Measurements from ENCODE around the gene C10orf95. TPM values are rescaled to one million over a fixed set of nuclear protein-coding genes. Genes with fewer than 3 reads are reported as not detected.

The C10orf95 gene
- total RNA-seq, 1 donor: not detected

DNA sequence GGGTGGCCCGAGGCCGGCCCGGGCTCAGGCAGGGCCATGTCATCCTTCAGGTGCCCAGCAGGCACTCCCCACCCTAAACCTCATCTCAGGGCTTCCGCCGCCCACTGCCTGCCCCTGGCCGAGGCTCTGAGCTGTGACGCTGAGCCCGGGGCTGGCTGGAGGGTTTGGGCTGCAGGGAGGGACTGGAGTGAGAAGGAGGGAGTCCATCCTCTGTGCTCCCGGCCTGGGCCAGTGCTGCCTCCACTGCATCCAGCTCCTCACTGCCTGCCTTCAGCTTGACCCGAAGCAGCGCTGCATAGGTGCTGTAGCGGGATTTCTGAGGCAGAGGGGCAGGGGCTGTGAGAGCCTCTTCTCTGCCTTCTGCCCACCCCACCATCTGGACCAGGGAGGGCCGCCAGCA, 48.2 kb downstream of the C10orf95 start:
- H3K27ac ChIP-seq (ENCODE audit: low read depth, low read length): no peak overlapping the region
- H4K20me1 ChIP-seq (ENCODE audit: insufficient read depth, low read length): peaks cover 3% of the 10 kb centered on the region
- H3K27me3 ChIP-seq (ENCODE audit: insufficient read depth, low read length): peaks cover 9% of the 10 kb centered on the region
- H3K36me3 ChIP-seq (ENCODE audit: insufficient read depth, low read length): peaks cover 30% of the 10 kb centered on the region
- H3K4me1 ChIP-seq (ENCODE audit: insufficient read depth, low read length): peaks cover 5% of the 10 kb centered on the region
- no peak overlapping the region for H2AFZ ChIP-seq (ENCODE audit: low read length)
- no peak overlapping the region for H3K4me2 ChIP-seq (ENCODE audit: insufficient read depth, low read length)
- no peaks in the 10 kb centered on the region for H3K9me3 ChIP-seq (ENCODE audit: low read depth, low read length)
- TF ChIP-seq, protein P1, sequence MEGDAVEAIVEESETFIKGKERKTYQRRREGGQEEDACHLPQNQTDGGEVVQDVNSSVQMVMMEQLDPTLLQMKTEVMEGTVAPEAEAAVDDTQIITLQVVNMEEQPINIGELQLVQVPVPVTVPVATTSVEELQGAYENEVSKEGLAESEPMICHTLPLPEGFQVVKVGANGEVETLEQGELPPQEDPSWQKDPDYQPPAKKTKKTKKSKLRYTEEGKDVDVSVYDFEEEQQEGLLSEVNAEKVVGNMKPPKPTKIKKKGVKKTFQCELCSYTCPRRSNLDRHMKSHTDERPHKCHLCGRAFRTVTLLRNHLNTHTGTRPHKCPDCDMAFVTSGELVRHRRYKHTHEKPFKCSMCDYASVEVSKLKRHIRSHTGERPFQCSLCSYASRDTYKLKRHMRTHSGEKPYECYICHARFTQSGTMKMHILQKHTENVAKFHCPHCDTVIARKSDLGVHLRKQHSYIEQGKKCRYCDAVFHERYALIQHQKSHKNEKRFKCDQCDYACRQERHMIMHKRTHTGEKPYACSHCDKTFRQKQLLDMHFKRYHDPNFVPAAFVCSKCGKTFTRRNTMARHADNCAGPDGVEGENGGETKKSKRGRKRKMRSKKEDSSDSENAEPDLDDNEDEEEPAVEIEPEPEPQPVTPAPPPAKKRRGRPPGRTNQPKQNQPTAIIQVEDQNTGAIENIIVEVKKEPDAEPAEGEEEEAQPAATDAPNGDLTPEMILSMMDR (IDR thresholded peaks at IDR 0.05; ENCODE audit: extremely low read depth, low read depth, low read length): no peak
- no peak overlapping the region for H3K4me3 ChIP-seq (ENCODE audit: insufficient read depth, low read length)
- no peaks in the 10 kb centered on the region for H3K79me2 ChIP-seq (ENCODE audit: insufficient read depth, low read length)
- peak; percentile 60 for DNase-seq (ENCODE audit: insufficient read length, low spot score, missing footprints)

DNA sequence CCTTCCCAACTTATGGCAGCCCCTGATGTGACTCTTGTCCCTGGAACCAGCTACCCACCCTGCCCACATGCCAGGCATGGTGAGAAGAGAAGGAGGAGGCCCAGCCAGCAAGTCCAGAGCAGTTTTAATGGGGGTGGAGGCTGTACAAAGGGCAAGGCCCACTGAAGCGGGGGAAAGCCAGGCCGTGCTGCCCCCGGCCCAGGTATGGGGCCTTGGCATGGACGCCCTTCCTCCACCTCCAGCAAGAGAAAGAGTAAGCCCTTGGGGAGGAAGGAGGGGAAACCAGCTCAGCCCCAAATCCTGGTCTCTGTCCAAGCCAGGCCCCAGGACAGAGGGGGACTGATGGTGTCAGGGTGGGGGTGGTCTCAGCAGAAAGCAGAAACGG, 48.8 kb downstream of the C10orf95 start:
- peak; percentile 87 for DNase-seq (ENCODE audit: insufficient read length, low spot score, missing footprints)
- Histone ChIP-seq H3K79me2 (ENCODE audit: insufficient read depth, low read length) (no peaks in the 10 kb centered on the region), H3K36me3 (ENCODE audit: insufficient read depth, low read length) (peaks cover 36% of the 10 kb centered on the region)

GRCh38 chr10:102401735-102402511, 49.4 kb downstream of the C10orf95 start:
- Histone ChIP-seq H2AFZ (ENCODE audit: low read length) (no peak overlapping the region), H3K27ac (ENCODE audit: low read depth, low read length) (no peak overlapping the region), H3K27me3 (ENCODE audit: insufficient read depth, low read length) (no peaks in the 10 kb centered on the region), H3K79me2 (ENCODE audit: insufficient read depth, low read length) (peaks cover under 1% of the 10 kb centered on the region), H3K36me3 (ENCODE audit: insufficient read depth, low read length) (peaks cover 37% of the 10 kb centered on the region), H3K4me2 (ENCODE audit: insufficient read depth, low read length) (no peak overlapping the region), H3K9me3 (ENCODE audit: low read depth, low read length) (no peaks in the 10 kb centered on the region), H4K20me1 (ENCODE audit: insufficient read depth, low read length) (peaks cover 3% of the 10 kb centered on the region), H3K4me1 (ENCODE audit: insufficient read depth, low read length) (peaks cover 5% of the 10 kb centered on the region), H3K4me3 (ENCODE audit: insufficient read depth, low read length) (no peak overlapping the region)
- DNase-seq (ENCODE audit: insufficient read length, low spot score, missing footprints): peak; percentile 86
- TF ChIP-seq, protein P1 (IDR thresholded peaks at IDR 0.05; ENCODE audit: extremely low read depth, low read depth, low read length): no peak

More for the DNA sequence above, 48.8 kb downstream of the C10orf95 start:
- peaks cover 3% of the 10 kb centered on the region for H4K20me1 ChIP-seq (ENCODE audit: insufficient read depth, low read length)
- H3K27me3 ChIP-seq (ENCODE audit: insufficient read depth, low read length): peaks cover 2% of the 10 kb centered on the region
- no peak overlapping the region for H3K4me2 ChIP-seq (ENCODE audit: insufficient read depth, low read length)
- no peaks in the 10 kb centered on the region for H3K9me3 ChIP-seq (ENCODE audit: low read depth, low read length)
- no peak overlapping the region for H3K4me3 ChIP-seq (ENCODE audit: insufficient read depth, low read length)
- TF ChIP-seq, protein P1 (IDR thresholded peaks at IDR 0.05; ENCODE audit: extremely low read depth, low read depth, low read length): no peak
- no peak overlapping the region for H2AFZ ChIP-seq (ENCODE audit: low read length)
- peaks cover 5% of the 10 kb centered on the region for H3K4me1 ChIP-seq (ENCODE audit: insufficient read depth, low read length)
- H3K27ac ChIP-seq (ENCODE audit: low read depth, low read length): no peak overlapping the region

DNA sequence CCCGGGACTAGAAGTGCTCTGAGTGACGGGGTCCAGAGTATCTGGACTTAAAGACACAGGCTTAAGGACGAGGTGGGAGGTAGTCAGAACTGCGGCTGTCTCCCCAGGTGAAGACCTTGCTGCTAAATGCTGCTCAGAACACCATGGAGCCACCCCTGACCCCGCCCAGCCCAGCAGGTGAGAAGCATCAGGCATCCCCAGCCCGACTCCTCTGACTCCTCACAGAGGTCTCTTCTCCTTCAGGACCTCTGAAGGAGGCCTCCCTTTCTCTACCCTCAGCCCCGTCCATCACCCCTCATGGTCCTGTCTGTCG, 50.0 kb downstream of the C10orf95 start:
- peaks cover 37% of the 10 kb centered on the region for H3K36me3 ChIP-seq (ENCODE audit: insufficient read depth, low read length)
- H3K27me3 ChIP-seq (ENCODE audit: insufficient read depth, low read length): no peaks in the 10 kb centered on the region
- H2AFZ ChIP-seq (ENCODE audit: low read length): no peak overlapping the region
- H3K4me2 ChIP-seq (ENCODE audit: insufficient read depth, low read length): no peak overlapping the region
- H3K79me2 ChIP-seq (ENCODE audit: insufficient read depth, low read length): peaks cover 7% of the 10 kb centered on the region
- DNase-seq (ENCODE audit: insufficient read length, low spot score, missing footprints): peak; percentile 48
- H3K4me1 ChIP-seq (ENCODE audit: insufficient read depth, low read length): peaks cover 8% of the 10 kb centered on the region
- no peak overlapping the region for H3K4me3 ChIP-seq (ENCODE audit: insufficient read depth, low read length)
- TF ChIP-seq, protein P1 (IDR thresholded peaks at IDR 0.05; ENCODE audit: extremely low read depth, low read depth, low read length): no peak
- H3K9me3 ChIP-seq (ENCODE audit: low read depth, low read length): no peaks in the 10 kb centered on the region
- no peak overlapping the region for H3K27ac ChIP-seq (ENCODE audit: low read depth, low read length)
- peaks cover 3% of the 10 kb centered on the region for H4K20me1 ChIP-seq (ENCODE audit: insufficient read depth, low read length)
